Natural killer cell (primary cell): ENCODE data around the gene ABHD3. TPM values are rescaled to one million over a fixed set of nuclear protein-coding genes. Genes with fewer than 3 reads are reported as not detected.
"Not testable (repeated sequence)": the region's sequence is repeated elsewhere in the genome, so short reads cannot be mapped to it uniquely, and the experiment has no call there.

Experiments used
- ATAC-seq, 3 donors: fragments of 150-1000 bp in 2 of 3; fragments of 200-7000 bp in 1 of 3; cut with Tn5 transposase; 1 replicate in 1 of 3; 2 replicates in 2 of 3; pipeline ENCODE4 v1.10.0; 2021; ENCODE audit warnings: mild to moderate bottlenecking in 2 of 3, moderate library complexity in 2 of 3
- DNase-seq, 2 donors: peaks; one replicate each; pipeline versions ENCODE4 v3.0.0 to v3.0.0-alpha.2; 2013 to 2021; ENCODE audit warnings: mixed read lengths in 1 of 2
- H3K27ac ChIP-seq: one replicate; pipeline ENCODE4 v1.5.1; 2013; ENCODE audit warnings: mild to moderate bottlenecking, low read length
- H3K27me3 ChIP-seq: one replicate; pipeline ENCODE4 v1.6.1; 2013; ENCODE audit warnings: low read length; ENCODE audit not compliant: control insufficient read depth, insufficient read depth
- H3K36me3 ChIP-seq: one replicate; pipeline ENCODE4 v1.6.1; 2013; ENCODE audit warnings: low read length; ENCODE audit not compliant: control insufficient read depth, insufficient read depth
- H3K4me1 ChIP-seq: one replicate; pipeline ENCODE4 v1.6.1; 2013; ENCODE audit warnings: low read length; ENCODE audit not compliant: control insufficient read depth, insufficient read depth
- H3K4me3 ChIP-seq: one replicate; pipeline ENCODE4 v1.5.1; 2013; ENCODE audit warnings: low read length
- H3K9me3 ChIP-seq: one replicate; pipeline ENCODE4 v1.6.1; 2013; ENCODE audit warnings: low read length; ENCODE audit not compliant: control insufficient read depth, insufficient read depth
- H3K27ac Mint-ChIP-seq, 2 donors: one replicate each; pipeline ENCODE4 v1.8.0; 2022; ENCODE audit warnings: mild to moderate bottlenecking in 2 of 2, mixed read lengths in 2 of 2, moderate library complexity in 1 of 2
- H3K27me3 Mint-ChIP-seq, 2 donors: one replicate each; pipeline ENCODE4 v1.8.0; 2022; ENCODE audit warnings: low read depth in 2 of 2, mixed read lengths in 2 of 2
- H3K36me3 Mint-ChIP-seq: one replicate; pipeline ENCODE4 v1.8.0; 2022; ENCODE audit warnings: mixed read lengths
- H3K4me1 Mint-ChIP-seq, 2 donors: one replicate each; pipeline ENCODE4 v1.8.0; 2022; ENCODE audit warnings: mixed read lengths in 2 of 2
- H3K4me3 Mint-ChIP-seq: one replicate; pipeline ENCODE4 v1.8.0; 2022; ENCODE audit warnings: mild to moderate bottlenecking, moderate library complexity, mixed read lengths
- H3K9me3 Mint-ChIP-seq, 2 donors: one replicate each; pipeline ENCODE4 v1.8.0; 2022; ENCODE audit warnings: mixed read lengths in 2 of 2
- whole genome bisulfite sequencing: methylation state at CpG from one replicate; pipeline ENCODE4 v1.1.7; 2013; ENCODE audit warnings: missing lambda C conversion rate; ENCODE audit not compliant: insufficient coverage; 5-methylcytosine and 5-hydroxymethylcytosine counted together
- intact Hi-C: fragments of 100-400 bp; cut with micrococcal nuclease; formaldehyde crosslinking; loops from one replicate; pipeline ENCODE4 v1.14.2; 2022
- total RNA-seq, 4 donors: library from RNA; stranded (reverse); fragments of 120-200 nt in 1 of 4; gene quantifications; one replicate each; pipeline versions ENCODE4 v1.2.3 to v1.2.4, GENCODE V29; 2013 to 2022
- TF ChIP-seq, protein P1 (sequence below): fragments of 200-600 bp; IDR thresholded peaks from one replicate; pipeline ENCODE4 v1.8.0; 2022; ENCODE audit warnings: antibody characterized with exemption

Gene ABHD3
- total RNA-seq, 3 donors from 2014 or later (not counting 1 experiment from before 2014, with no cell fraction given) = 39.9 to 47.3 (median 45.0) TPM

- no peak overlapping the region for H3K27ac Mint-ChIP-seq
- TF ChIP-seq, protein P1, sequence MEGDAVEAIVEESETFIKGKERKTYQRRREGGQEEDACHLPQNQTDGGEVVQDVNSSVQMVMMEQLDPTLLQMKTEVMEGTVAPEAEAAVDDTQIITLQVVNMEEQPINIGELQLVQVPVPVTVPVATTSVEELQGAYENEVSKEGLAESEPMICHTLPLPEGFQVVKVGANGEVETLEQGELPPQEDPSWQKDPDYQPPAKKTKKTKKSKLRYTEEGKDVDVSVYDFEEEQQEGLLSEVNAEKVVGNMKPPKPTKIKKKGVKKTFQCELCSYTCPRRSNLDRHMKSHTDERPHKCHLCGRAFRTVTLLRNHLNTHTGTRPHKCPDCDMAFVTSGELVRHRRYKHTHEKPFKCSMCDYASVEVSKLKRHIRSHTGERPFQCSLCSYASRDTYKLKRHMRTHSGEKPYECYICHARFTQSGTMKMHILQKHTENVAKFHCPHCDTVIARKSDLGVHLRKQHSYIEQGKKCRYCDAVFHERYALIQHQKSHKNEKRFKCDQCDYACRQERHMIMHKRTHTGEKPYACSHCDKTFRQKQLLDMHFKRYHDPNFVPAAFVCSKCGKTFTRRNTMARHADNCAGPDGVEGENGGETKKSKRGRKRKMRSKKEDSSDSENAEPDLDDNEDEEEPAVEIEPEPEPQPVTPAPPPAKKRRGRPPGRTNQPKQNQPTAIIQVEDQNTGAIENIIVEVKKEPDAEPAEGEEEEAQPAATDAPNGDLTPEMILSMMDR = no peak
- H3K4me1 ChIP-seq = no peaks in the 10 kb centered on the region
- H3K36me3 Mint-ChIP-seq = peaks cover 9% of the 10 kb centered on the region
- no peaks in the 10 kb centered on the region for H3K27me3 ChIP-seq
- DNase-seq = no peak
- ATAC-seq = no peak
- H3K9me3 ChIP-seq = no peaks in the 10 kb centered on the region
- H3K27me3 Mint-ChIP-seq = no peaks in the 10 kb centered on the region
- H3K36me3 ChIP-seq = peaks cover 2% of the 10 kb centered on the region
- H3K9me3 Mint-ChIP-seq = no peaks in the 10 kb centered on the region
- no peak overlapping the region for H3K4me3 ChIP-seq
- WGBS = 100% methylated on average over 1 of the region's 1 CpG
- H3K4me1 Mint-ChIP-seq = no peaks in the 10 kb centered on the region
- H3K27ac ChIP-seq = no peak overlapping the region
- intact Hi-C loops = no loop called here
- H3K4me3 Mint-ChIP-seq = no peak overlapping the region
Observed at GRCh38 chr18:21650311-21650710, 54.3 kb downstream of the ABHD3 start.

DNA sequence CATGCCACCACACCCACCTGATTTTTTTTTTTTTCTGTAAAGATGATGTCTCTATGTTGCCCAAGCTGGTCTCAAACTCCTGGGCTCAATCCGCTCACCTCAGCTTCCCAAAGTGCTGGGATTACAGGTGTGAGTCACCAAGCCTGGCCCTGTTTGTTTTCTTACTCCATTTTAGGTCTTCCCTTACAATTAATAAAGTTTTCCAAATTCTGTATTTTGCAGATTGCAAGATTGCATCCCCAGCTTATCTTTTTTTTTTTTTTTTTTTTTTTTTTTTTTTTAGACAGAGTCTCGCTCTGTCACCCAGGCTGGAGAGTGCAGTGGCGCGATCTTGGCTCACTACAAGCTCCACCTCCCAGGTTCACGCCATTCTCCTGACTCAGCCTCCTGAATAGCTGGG is 64.2 kb downstream of the ABHD3 start:
- H3K27ac ChIP-seq, H3K4me1 ChIP-seq, intact Hi-C loops, H3K27me3 ChIP-seq, H3K4me3 ChIP-seq, H3K36me3 Mint-ChIP-seq, H3K9me3 ChIP-seq, ATAC-seq, H3K27me3 Mint-ChIP-seq, H3K4me3 Mint-ChIP-seq, DNase-seq, H3K9me3 Mint-ChIP-seq, H3K4me1 Mint-ChIP-seq, H3K36me3 ChIP-seq, H3K27ac Mint-ChIP-seq: not testable (repeated sequence)
- 100% methylated on average over 5 of the region's 5 CpGs for WGBS

- Mint-ChIP-seq H3K27ac (peak overlapping the region in 1 of 2 donors; percentile 9), H3K27me3 (no peaks in the 10 kb centered on the region), H3K4me3 (no peak overlapping the region), H3K4me1 (no peaks in the 10 kb centered on the region), H3K36me3 (no peaks in the 10 kb centered on the region), H3K9me3 (no peaks in the 10 kb centered on the region)
- intact Hi-C loops = no loop called here
- Histone ChIP-seq H3K4me1 (no peaks in the 10 kb centered on the region), H3K4me3 (no peak overlapping the region), H3K27ac (no peak overlapping the region), H3K36me3 (peaks cover 5% of the 10 kb centered on the region), H3K9me3 (no peaks in the 10 kb centered on the region), H3K27me3 (no peaks in the 10 kb centered on the region)
- WGBS = 88% methylated on average over 3 of the region's 3 CpGs
- no peak for DNase-seq
- TF ChIP-seq, protein P1 = no peak
- ATAC-seq = no peak
Observed at GRCh38 chr18:21638822-21639221, 65.8 kb downstream of the ABHD3 start.

- no peak overlapping the region for H3K4me3 Mint-ChIP-seq
- Histone ChIP-seq H3K27ac (no peak overlapping the region), H3K4me3 (no peak overlapping the region), H3K4me1 (no peaks in the 10 kb centered on the region), H3K9me3 (no peaks in the 10 kb centered on the region), H3K27me3 (no peaks in the 10 kb centered on the region), H3K36me3 (peaks cover 14% of the 10 kb centered on the region)
- ATAC-seq (no peak), DNase-seq (no peak)
- no peaks in the 10 kb centered on the region for H3K4me1 Mint-ChIP-seq
- intact Hi-C loops = no loop called here
- WGBS = 92% methylated on average over 13 of the region's 13 CpGs
- no peaks in the 10 kb centered on the region for H3K9me3 Mint-ChIP-seq
- TF ChIP-seq, protein P1 = no peak
- no peaks in the 10 kb centered on the region for H3K27me3 Mint-ChIP-seq
- no peaks in the 10 kb centered on the region for H3K36me3 Mint-ChIP-seq
- H3K27ac Mint-ChIP-seq = no peak overlapping the region
Observed at GRCh38 chr18:21636769-21637168, 67.8 kb downstream of the ABHD3 start.
